Fibroblast of skin of right quadriceps (primary cell): Measurements from ENCODE around the gene ADAMTSL5.
A peak's percentile ranks its signal among the peaks of the same experiment; 100 is the strongest.
"Not testable (repeated sequence)": the region's sequence is repeated elsewhere in the genome, so short reads cannot be mapped to it uniquely, and the experiment has no call there.

Experiments
- DNase-seq: peaks from one replicate; pipeline ENCODE4 v3.0.0-alpha.2; 2013

ADAMTSL5 gene

GRCh38 chr19:1512671-1513498 is at the start of gene ADAMTSL5:
Gene ADAMTSL5, minus strand, starts transcription at chr19:1513019. Its CDS starts 2,076 bp downstream, at chr19:1510943.
- peak; percentile 53 for DNase-seq

GRCh38 chr19:1561236-1561842 is 48.5 kb upstream of the ADAMTSL5 start:
- DNase-seq, result no peak

GRCh38 chr19:1560286-1560882 is 47.6 kb upstream of the ADAMTSL5 start:
- DNase-seq, result no peak

GRCh38 chr19:1558552-1558951 is 45.7 kb upstream of the ADAMTSL5 start:
- DNase-seq, result no peak

- DNase-seq, result no peak
Measured at GRCh38 chr19:1556390-1557070, 43.7 kb upstream of the ADAMTSL5 start.

- DNase-seq, result no peak
Measured at GRCh38 chr19:1555487-1556389, 42.9 kb upstream of the ADAMTSL5 start.

GRCh38 chr19:1554968-1555367 is 42.1 kb upstream of the ADAMTSL5 start:
- no peak for DNase-seq

- DNase-seq, result no peak
Measured at GRCh38 chr19:1553415-1553814, 40.6 kb upstream of the ADAMTSL5 start.

- DNase-seq, result no peak
Measured at GRCh38 chr19:1551068-1552040, 38.5 kb upstream of the ADAMTSL5 start.

- DNase-seq, result no peak
Measured at GRCh38 chr19:1549332-1549945, 36.6 kb upstream of the ADAMTSL5 start.

GRCh38 chr19:1540365-1540925 is 27.6 kb upstream of the ADAMTSL5 start:
- no peak for DNase-seq

- not testable (repeated sequence) for DNase-seq
Measured at GRCh38 chr19:1539749-1540148, 26.9 kb upstream of the ADAMTSL5 start.

- no peak for DNase-seq
Measured at GRCh38 chr19:1538978-1539377, 26.2 kb upstream of the ADAMTSL5 start.

- not testable (repeated sequence) for DNase-seq
Measured at GRCh38 chr19:1535699-1536098, 22.9 kb upstream of the ADAMTSL5 start.

- no peak for DNase-seq
Measured at GRCh38 chr19:1534972-1535371, 22.2 kb upstream of the ADAMTSL5 start.

- DNase-seq, result no peak
Measured at GRCh38 chr19:1533510-1534150, 20.8 kb upstream of the ADAMTSL5 start.

- DNase-seq, result no peak
Measured at GRCh38 chr19:1532003-1532402, 19.2 kb upstream of the ADAMTSL5 start.

GRCh38 chr19:1531587-1531986 is 18.8 kb upstream of the ADAMTSL5 start:
- DNase-seq, result no peak

GRCh38 chr19:1530856-1531255 is 18.0 kb upstream of the ADAMTSL5 start:
- not testable (repeated sequence) for DNase-seq

- no peak for DNase-seq
Measured at GRCh38 chr19:1529430-1529816, 16.6 kb upstream of the ADAMTSL5 start.
